RWPE2 (cell line): ENCODE results near the gene UNC50.

Source experiments
- ATAC-seq: fragments of 200-7000 bp; cut with Tn5 transposase; 3 replicates; pipeline ENCODE4 v1.9.1; 2021; ENCODE audit warnings: low read depth
- DNase-seq: peaks from one replicate; pipeline ENCODE4 v3.0.0-alpha.2; 2020; ENCODE audit warnings: low spot score
- H3K27ac ChIP-seq: fragments of 450-650 bp; 2 replicates; pipeline ENCODE4 v1.5.1; 2017; ENCODE audit warnings: mild to moderate bottlenecking; ENCODE audit not compliant: poor library complexity, severe bottlenecking
- H3K27me3 ChIP-seq: fragments of 250-450 bp; sonication (Bioruptor Pico); 2 replicates; pipeline ENCODE4 v1.5.1; 2021; ENCODE audit warnings: mild to moderate bottlenecking, moderate library complexity; ENCODE audit not compliant: insufficient read depth, poor library complexity, severe bottlenecking
- H3K36me3 ChIP-seq: fragments of 250-450 bp; sonication (Bioruptor Pico); 2 replicates; pipeline ENCODE4 v1.5.1; 2020; ENCODE audit warnings: low read depth, mild to moderate bottlenecking, moderate library complexity
- H3K4me1 ChIP-seq: fragments of 250-450 bp; sonication (Bioruptor Pico); 2 replicates; pipeline ENCODE4 v1.5.1; 2021; ENCODE audit warnings: mild to moderate bottlenecking, moderate library complexity; ENCODE audit not compliant: insufficient read depth, poor library complexity, severe bottlenecking
- H3K4me3 ChIP-seq: fragments of 250-450 bp; sonication (Bioruptor Pico); 2 replicates; pipeline ENCODE4 v1.5.1; 2021; ENCODE audit warnings: mild to moderate bottlenecking, moderate library complexity; ENCODE audit not compliant: severe bottlenecking
- H3K9me3 ChIP-seq: fragments of 250-450 bp; sonication (Bioruptor Pico); 2 replicates; pipeline ENCODE4 v1.5.1; 2021; ENCODE audit warnings: mild to moderate bottlenecking, moderate library complexity; ENCODE audit not compliant: severe bottlenecking
- CTCF ChIP-seq: fragments of 450-650 bp; IDR thresholded peaks from one replicate; pipeline ENCODE4 v1.5.1; 2017; ENCODE audit warnings: mild to moderate bottlenecking, moderate library complexity; ENCODE audit not compliant: poor library complexity, severe bottlenecking

UNC50 gene

GRCh38 chr2:98565286-98565860, 43.0 kb upstream of the UNC50 start:
- Histone ChIP-seq H3K4me3 (no peak overlapping the region), H3K4me1 (no peaks in the 10 kb centered on the region), H3K27me3 (no peaks in the 10 kb centered on the region), H3K36me3 (peaks cover 16% of the 10 kb centered on the region; the same call in 1 of the 2 replicates), H3K27ac (no peak overlapping the region), H3K9me3 (no peaks in the 10 kb centered on the region)
- no peak for ATAC-seq
- TF ChIP-seq CTCF = no peak
- no peak for DNase-seq

GRCh38 chr2:98565941-98566340, 42.4 kb upstream of the UNC50 start:
- H3K4me3 ChIP-seq = no peak overlapping the region
- ATAC-seq = no peak
- H3K9me3 ChIP-seq = no peaks in the 10 kb centered on the region
- no peaks in the 10 kb centered on the region for H3K27me3 ChIP-seq
- peaks cover 16% of the 10 kb centered on the region; the same call in 1 of the 2 replicates for H3K36me3 ChIP-seq
- no peaks in the 10 kb centered on the region for H3K4me1 ChIP-seq
- H3K27ac ChIP-seq = no peak overlapping the region
- no peak for DNase-seq
- TF ChIP-seq CTCF = no peak

DNA sequence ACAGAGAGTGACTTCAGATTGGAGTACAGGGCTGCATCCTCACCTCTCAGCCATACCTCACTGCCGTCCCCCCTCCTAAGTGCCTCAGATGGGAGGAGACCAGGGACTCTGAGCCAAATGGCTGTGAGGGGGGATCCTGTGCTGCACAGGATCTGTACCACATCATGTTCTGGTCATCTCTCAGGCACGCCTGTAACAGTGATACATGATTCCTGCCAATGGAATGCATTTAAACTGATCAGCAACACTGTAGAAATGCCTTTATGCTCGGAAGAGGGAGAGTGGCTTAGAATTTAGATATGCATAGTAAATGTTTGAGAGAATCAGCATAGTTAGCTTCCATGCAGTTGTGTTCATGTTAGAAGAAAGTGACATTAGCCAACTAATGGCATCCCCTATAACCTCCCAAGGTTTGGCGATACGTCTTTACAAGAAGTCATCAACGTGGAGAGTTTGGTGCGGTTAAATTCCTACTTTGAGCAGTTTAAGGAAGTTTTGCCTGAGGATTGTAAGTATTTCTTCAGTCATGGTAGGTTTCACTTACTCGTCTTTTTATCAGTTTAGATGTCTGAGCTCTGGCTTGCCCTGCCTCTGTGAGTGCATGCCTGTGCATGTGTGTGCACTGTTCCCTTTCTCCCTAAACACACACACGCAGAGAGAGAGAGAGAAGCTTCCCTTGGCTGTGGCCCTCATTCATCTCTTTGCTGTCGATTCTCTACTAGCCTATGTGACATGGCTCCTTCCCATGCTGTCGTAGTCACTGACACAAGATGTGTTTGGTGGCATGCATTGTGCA, 40.0 kb upstream of the UNC50 start:
- TF ChIP-seq CTCF = no peak
- ATAC-seq (peak; percentile 63; the same call in 2 of the 3 replicates), DNase-seq (no peak)
- Histone ChIP-seq H3K4me3 (no peak overlapping the region), H3K9me3 (no peaks in the 10 kb centered on the region), H3K4me1 (no peaks in the 10 kb centered on the region), H3K27me3 (no peaks in the 10 kb centered on the region), H3K36me3 (peaks cover 16% of the 10 kb centered on the region; the same call in 1 of the 2 replicates), H3K27ac (no peak overlapping the region)

- no peaks in the 10 kb centered on the region for H3K27me3 ChIP-seq
- H3K9me3 ChIP-seq = no peaks in the 10 kb centered on the region
- H3K36me3 ChIP-seq = peaks cover 16% of the 10 kb centered on the region; the same call in 1 of the 2 replicates
- H3K27ac ChIP-seq = no peak overlapping the region
- no peak overlapping the region for H3K4me3 ChIP-seq
- ATAC-seq (no peak), DNase-seq (no peak)
- no peaks in the 10 kb centered on the region for H3K4me1 ChIP-seq
- TF ChIP-seq CTCF = peak; percentile 56
Measured at GRCh38 chr2:98569197-98569793, 39.1 kb upstream of the UNC50 start.
